HEK293 (cell line): Measurements from ENCODE around the gene TIRAP.

Experiments
- CTCF ChIA-PET: fragments of 350-600 bp; formaldehyde crosslinking; extraction: SDS; loops from one replicate; lab custom pipeline; 2021; ENCODE audit warnings: antibody characterized with exemption; lab: Yijun Ruan, JAX
- POLR2A ChIA-PET: fragments of 300-600 bp; formaldehyde crosslinking; extraction: SDS; loops from one replicate; lab custom pipeline; 2020; ENCODE audit warnings: antibody characterized with exemption, inconsistent platforms; lab: Yijun Ruan, JAX
- H3K27ac ChIP-seq: fragments of 200-500 bp; sonication (Bioruptor generic); 2 replicates; pipeline ENCODE4 v1.5.1; 2014; ENCODE audit warnings: low read depth, low read length, control low read depth, inconsistent platforms; ENCODE audit errors: extremely low read depth
- H3K36me3 ChIP-seq, 2 experiments: fragments of 200-500 bp in 1 of 2; sonication (Bioruptor generic) in 1 of 2; 1 replicate in 1 of 2; 2 replicates in 1 of 2; pipeline ENCODE4 v1.5.1; 2014 to 2017; ENCODE audit warnings: inconsistent platforms in 2 of 2, low read length in 2 of 2; ENCODE audit not compliant: control insufficient read depth in 2 of 2, insufficient read depth in 1 of 2
- H3K4me1 ChIP-seq: fragments of 200-500 bp; sonication (Bioruptor generic); 2 replicates; pipeline ENCODE4 v1.5.1; 2014; ENCODE audit warnings: mild to moderate bottlenecking, low read length, inconsistent platforms; ENCODE audit not compliant: control insufficient read depth, insufficient read depth
- H3K4me3 ChIP-seq: 2 replicates; pipeline ENCODE4 v1.5.1; 2011; ENCODE audit warnings: low read depth, mild to moderate bottlenecking, control low read depth, low read length, moderate library complexity
- H3K9me3 ChIP-seq: fragments of 200-500 bp; sonication (Bioruptor generic); 2 replicates; pipeline ENCODE4 v1.5.1; 2014; ENCODE audit warnings: low read depth, low read length, inconsistent platforms; ENCODE audit not compliant: control insufficient read depth, insufficient read depth
- ATF2 ChIP-seq: fragments of 450-650 bp; formaldehyde crosslinking; IDR thresholded peaks from 2 replicates; pipeline ENCODE4 v1.5.1; 2016; ENCODE audit warnings: missing biosample characterization, missing genetic modification characterization, low read depth
- GFI1B ChIP-seq: fragments of 450-650 bp; formaldehyde crosslinking; IDR thresholded peaks from 2 replicates; pipeline ENCODE4 v1.5.1; 2016; ENCODE audit warnings: missing biosample characterization, missing genetic modification characterization
- ZBTB7A ChIP-seq: fragments of 450-650 bp; formaldehyde crosslinking; IDR thresholded peaks from 2 replicates; pipeline ENCODE4 v1.5.1; 2016; ENCODE audit warnings: low read depth, missing biosample characterization, missing genetic modification characterization
- ZBTB8A ChIP-seq: fragments of 450-650 bp; formaldehyde crosslinking; IDR thresholded peaks from 2 replicates; pipeline ENCODE4 v1.5.1; 2016; ENCODE audit warnings: missing biosample characterization, missing genetic modification characterization
- ZNF121 ChIP-seq: fragments of 450-650 bp; formaldehyde crosslinking; IDR thresholded peaks from 2 replicates; pipeline ENCODE4 v1.5.1; 2016; ENCODE audit warnings: missing biosample characterization, missing genetic modification characterization
- ZNF146 ChIP-seq: fragments of 450-650 bp; formaldehyde crosslinking; IDR thresholded peaks from 2 replicates; pipeline ENCODE4 v1.5.1; 2016; ENCODE audit warnings: missing biosample characterization, missing genetic modification characterization
- ZNF148 ChIP-seq: fragments of 450-650 bp; formaldehyde crosslinking; IDR thresholded peaks from 2 replicates; pipeline ENCODE4 v1.5.0; 2017; ENCODE audit warnings: missing biosample characterization, missing genetic modification characterization, borderline replicate concordance
- ZNF26 ChIP-seq: fragments of 450-650 bp; formaldehyde crosslinking; IDR thresholded peaks from 2 replicates; pipeline ENCODE4 v1.5.1; 2016; ENCODE audit warnings: missing biosample characterization, missing genetic modification characterization
- ZNF280D ChIP-seq: fragments of 450-650 bp; formaldehyde crosslinking; IDR thresholded peaks from 2 replicates; pipeline ENCODE4 v1.5.1; 2016; ENCODE audit warnings: missing biosample characterization, missing genetic modification characterization
- ZNF311 ChIP-seq: fragments of 450-650 bp; formaldehyde crosslinking; IDR thresholded peaks from 2 replicates; pipeline ENCODE4 v1.5.1; 2017; ENCODE audit warnings: missing biosample characterization, missing genetic modification characterization, borderline replicate concordance
- ZNF416 ChIP-seq: fragments of 450-650 bp; formaldehyde crosslinking; IDR thresholded peaks from 2 replicates; pipeline ENCODE4 v1.5.1; 2016; ENCODE audit warnings: missing biosample characterization, missing genetic modification characterization
- ZNF48 ChIP-seq: fragments of 450-650 bp; formaldehyde crosslinking; IDR thresholded peaks from 2 replicates; pipeline ENCODE4 v1.5.1; 2016; ENCODE audit warnings: missing biosample characterization, missing genetic modification characterization
- ZNF513 ChIP-seq: fragments of 450-650 bp; IDR thresholded peaks from 2 replicates; pipeline ENCODE4 v1.5.1; 2018; ENCODE audit warnings: missing biosample characterization, missing genetic modification characterization
- ZNF530 ChIP-seq: fragments of 450-650 bp; formaldehyde crosslinking; IDR thresholded peaks from 2 replicates; pipeline ENCODE4 v1.5.1; 2016; ENCODE audit warnings: low read depth, missing biosample characterization, missing genetic modification characterization
- ZNF548 ChIP-seq: fragments of 450-650 bp; formaldehyde crosslinking; IDR thresholded peaks from 2 replicates; pipeline ENCODE4 v1.5.1; 2016; ENCODE audit warnings: missing biosample characterization, missing genetic modification characterization
- ZNF600 ChIP-seq: fragments of 450-650 bp; formaldehyde crosslinking; IDR thresholded peaks from 2 replicates; pipeline ENCODE4 v1.5.1; 2016; ENCODE audit warnings: missing biosample characterization, missing genetic modification characterization
- ZNF623 ChIP-seq: fragments of 450-650 bp; formaldehyde crosslinking; IDR thresholded peaks from 2 replicates; pipeline ENCODE4 v1.5.1; 2016; ENCODE audit warnings: missing biosample characterization, missing genetic modification characterization
- ZNF76 ChIP-seq: fragments of 450-650 bp; formaldehyde crosslinking; IDR thresholded peaks from 2 replicates; pipeline ENCODE4; 2016; ENCODE audit warnings: low read depth, missing biosample characterization, missing genetic modification characterization, borderline replicate concordance
- ZXDB ChIP-seq: fragments of 450-650 bp; formaldehyde crosslinking; IDR thresholded peaks from 2 replicates; pipeline ENCODE4 v1.5.1; 2016; ENCODE audit warnings: missing biosample characterization, missing genetic modification characterization

The TIRAP gene

GRCh38 chr11:126333142-126333541, 50.2 kb downstream of the TIRAP start:
- ChIA-PET POLR2A (no interaction called here), CTCF (no interaction called here)
- H3K36me3 ChIP-seq = no peaks in the 10 kb centered on the region
- no peaks in the 10 kb centered on the region for H3K4me1 ChIP-seq
- H3K9me3 ChIP-seq = no peaks in the 10 kb centered on the region
- H3K27ac ChIP-seq = no peak overlapping the region
- H3K4me3 ChIP-seq = no peak overlapping the region
- TF ChIP-seq ZNF76 (no peak), ZNF146 (no peak), ZNF548 (tag by site-specific recombination) (no peak), ZNF48 (no peak), ZNF280D (tag by site-specific recombination) (no peak), ZBTB8A (tag by site-specific recombination) (no peak), ZNF311 (tag by site-specific recombination) (no peak)
- TF ChIP-seq, all 188 proteins: peak for 0

- Histone ChIP-seq H3K9me3 (no peaks in the 10 kb centered on the region), H3K4me1 (no peaks in the 10 kb centered on the region), H3K27ac (no peak overlapping the region), H3K36me3 (no peaks in the 10 kb centered on the region)
- POLR2A ChIA-PET = interaction anchor here (0.6 to 1.1 kb wide), 2 partner anchors 66 to 279 kb away, joined by 3 read pairs; partner anchors contain the start of genes FOXRED1 and SRPRA
- CTCF ChIA-PET = interaction anchor here (1.8 kb wide), 1 partner anchor 25 kb away, joined by 6 read pairs; no protein-coding TSS in a partner anchor
- TF ChIP-seq ZBTB7A (tag by site-specific recombination) = no peak
- no peak for TF ChIP-seq GFI1B (tag by site-specific recombination)
- no peak for TF ChIP-seq ZNF26 (tag by site-specific recombination)
- no peak for TF ChIP-seq ZNF121
- no peak for TF ChIP-seq ZNF530 (tag by site-specific recombination)
- no peak for TF ChIP-seq ZNF513 (tag by site-specific recombination)
- no peak for TF ChIP-seq ZXDB (tag by site-specific recombination)
- TF ChIP-seq ATF2 (tag by site-specific recombination) = no peak
- TF ChIP-seq ZNF148 (tag by site-specific recombination) = no peak
- no peak for TF ChIP-seq ZNF416
- TF ChIP-seq ZNF623 (tag by site-specific recombination) = no peak
- no peak for TF ChIP-seq ZNF600 (tag by site-specific recombination)
- TF ChIP-seq, all 188 proteins: peak for 0
- H3K4me3 ChIP-seq = no peak overlapping the region
Observed at GRCh38 chr11:126334659-126335462, 52.0 kb downstream of the TIRAP start.
